Measurements from ENCODE around the gene F10. TPM values are rescaled to one million over a fixed set of nuclear protein-coding genes. Genes with fewer than 3 reads are reported as not detected.

The F10 gene
- total RNA-seq, 1 donor from 2014 or later = 3.5 TPM

DNA sequence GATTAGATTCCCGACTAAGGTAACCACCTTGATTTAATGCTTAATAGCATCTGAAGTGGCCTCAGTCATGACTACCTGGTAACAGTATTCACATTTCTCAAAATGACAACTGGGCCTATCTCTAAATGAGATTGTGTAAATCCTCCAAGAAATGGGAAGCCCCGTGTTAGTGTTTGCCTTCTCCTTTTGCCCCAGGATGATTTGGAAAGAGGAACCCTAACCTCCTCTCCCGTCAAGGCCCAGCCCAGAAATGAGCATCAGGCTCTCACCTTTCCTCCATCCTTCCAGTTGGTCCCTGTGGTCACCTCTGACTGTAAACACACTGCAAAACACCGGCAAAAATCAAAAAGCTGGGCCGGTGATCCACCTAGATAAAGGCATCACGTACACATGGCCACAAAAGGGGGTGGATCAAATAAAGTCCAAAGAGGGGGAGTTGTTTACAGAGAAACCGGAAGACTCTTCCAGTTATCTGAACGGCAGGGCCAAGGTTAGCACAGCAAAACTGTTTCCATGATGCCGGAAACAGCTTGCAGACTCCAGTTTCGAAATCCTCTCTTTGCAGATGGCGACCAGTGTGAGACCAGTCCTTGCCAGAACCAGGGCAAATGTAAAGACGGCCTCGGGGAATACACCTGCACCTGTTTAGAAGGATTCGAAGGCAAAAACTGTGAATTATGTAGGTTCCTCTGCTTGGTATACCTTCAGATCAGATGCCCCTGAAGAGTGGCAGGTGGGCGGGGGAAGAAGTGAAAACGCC, 16.4 kb downstream of the F10 start:
- H3K4me3 ChIP-seq = no peak overlapping the region
- no peak overlapping the region for H3K27ac ChIP-seq (replicated peaks)
- no peaks in the 10 kb centered on the region for H3K36me3 ChIP-seq
- no peaks in the 10 kb centered on the region for H3K9me3 ChIP-seq (replicated peaks)
- H3K4me1 ChIP-seq = no peaks in the 10 kb centered on the region
- intact Hi-C loops (cut with micrococcal nuclease) = no loop called here
- TF ChIP-seq, protein P1, sequence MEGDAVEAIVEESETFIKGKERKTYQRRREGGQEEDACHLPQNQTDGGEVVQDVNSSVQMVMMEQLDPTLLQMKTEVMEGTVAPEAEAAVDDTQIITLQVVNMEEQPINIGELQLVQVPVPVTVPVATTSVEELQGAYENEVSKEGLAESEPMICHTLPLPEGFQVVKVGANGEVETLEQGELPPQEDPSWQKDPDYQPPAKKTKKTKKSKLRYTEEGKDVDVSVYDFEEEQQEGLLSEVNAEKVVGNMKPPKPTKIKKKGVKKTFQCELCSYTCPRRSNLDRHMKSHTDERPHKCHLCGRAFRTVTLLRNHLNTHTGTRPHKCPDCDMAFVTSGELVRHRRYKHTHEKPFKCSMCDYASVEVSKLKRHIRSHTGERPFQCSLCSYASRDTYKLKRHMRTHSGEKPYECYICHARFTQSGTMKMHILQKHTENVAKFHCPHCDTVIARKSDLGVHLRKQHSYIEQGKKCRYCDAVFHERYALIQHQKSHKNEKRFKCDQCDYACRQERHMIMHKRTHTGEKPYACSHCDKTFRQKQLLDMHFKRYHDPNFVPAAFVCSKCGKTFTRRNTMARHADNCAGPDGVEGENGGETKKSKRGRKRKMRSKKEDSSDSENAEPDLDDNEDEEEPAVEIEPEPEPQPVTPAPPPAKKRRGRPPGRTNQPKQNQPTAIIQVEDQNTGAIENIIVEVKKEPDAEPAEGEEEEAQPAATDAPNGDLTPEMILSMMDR (IDR thresholded peaks at IDR 0.05; ENCODE audit: borderline replicate concordance) = no peak
- no peak for DNase-seq
- H3K27me3 ChIP-seq (ENCODE audit: low read depth) = no peaks in the 10 kb centered on the region

DNA sequence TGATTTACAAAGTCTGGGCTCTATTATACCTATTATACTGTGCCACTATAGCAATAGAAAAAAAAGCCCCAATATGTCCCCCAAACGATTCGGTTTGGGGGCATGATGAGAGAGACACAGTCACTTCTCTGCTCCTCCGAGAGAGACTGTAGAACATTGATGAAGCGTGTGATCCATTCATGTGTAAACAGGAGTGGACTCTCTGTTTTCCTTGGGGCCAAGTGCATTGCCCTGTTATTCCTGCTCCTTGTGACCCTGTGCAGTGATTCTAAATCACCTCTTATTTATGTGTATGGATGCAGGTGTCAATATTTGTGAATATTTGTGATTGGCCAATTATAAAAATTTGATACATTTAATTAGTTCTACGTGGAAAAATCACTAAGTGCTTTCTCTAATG, 17.0 kb downstream of the F10 start:
- Histone ChIP-seq H3K9me3 (replicated peaks) (no peaks in the 10 kb centered on the region), H3K27me3 (ENCODE audit: low read depth) (no peaks in the 10 kb centered on the region), H3K36me3 (no peaks in the 10 kb centered on the region), H3K4me1 (no peaks in the 10 kb centered on the region), H3K27ac (replicated peaks) (no peak overlapping the region), H3K4me3 (no peak overlapping the region)
- TF ChIP-seq, protein P1 (IDR thresholded peaks at IDR 0.05; ENCODE audit: borderline replicate concordance) = no peak
- DNase-seq = no peak
- intact Hi-C loops (cut with micrococcal nuclease) = no loop called here

DNA sequence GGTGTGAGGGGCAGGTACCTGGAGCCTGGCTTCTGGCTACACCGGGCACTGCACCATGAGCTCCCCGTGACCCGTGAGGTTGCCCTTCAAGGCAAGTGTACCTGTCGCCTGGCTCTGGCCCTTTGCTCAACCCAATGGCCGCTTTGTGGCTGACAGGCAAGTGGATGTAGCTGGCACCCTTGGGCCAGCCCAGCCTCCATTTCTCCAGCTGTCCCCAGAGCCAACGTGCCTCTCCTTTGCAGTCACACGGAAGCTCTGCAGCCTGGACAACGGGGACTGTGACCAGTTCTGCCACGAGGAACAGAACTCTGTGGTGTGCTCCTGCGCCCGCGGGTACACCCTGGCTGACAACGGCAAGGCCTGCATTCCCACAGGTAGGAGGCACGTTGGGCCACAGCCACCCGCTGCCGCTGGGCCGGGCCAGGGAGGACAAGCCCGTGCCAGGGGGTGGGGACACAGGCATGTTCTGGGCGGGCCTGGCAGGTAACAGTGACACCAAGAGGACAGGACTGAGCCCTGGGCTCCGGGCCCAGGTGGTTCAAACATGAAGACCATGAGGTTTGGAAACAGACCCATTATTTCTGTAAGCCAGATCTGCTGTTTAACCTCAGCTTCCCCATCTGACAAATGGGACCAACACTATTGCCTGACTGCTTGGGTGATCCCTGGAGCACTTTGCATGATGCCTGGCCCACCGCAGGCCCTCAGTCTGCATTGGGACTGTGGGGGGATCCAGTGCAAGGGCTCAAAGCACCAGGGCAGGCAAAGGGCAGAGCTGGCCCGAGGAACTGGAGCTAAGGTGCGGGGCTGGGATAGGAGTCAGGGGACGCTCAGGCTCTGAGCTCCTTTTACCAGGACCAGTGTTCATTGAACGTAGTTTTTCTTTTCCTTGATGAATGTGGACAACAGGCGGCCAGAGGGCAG, 18.3 kb downstream of the F10 start:
- no peak overlapping the region for H3K4me3 ChIP-seq
- TF ChIP-seq, protein P1 (IDR thresholded peaks at IDR 0.05; ENCODE audit: borderline replicate concordance) = no peak
- no peaks in the 10 kb centered on the region for H3K36me3 ChIP-seq
- DNase-seq = no peak
- no peaks in the 10 kb centered on the region for H3K27me3 ChIP-seq (ENCODE audit: low read depth)
- no peaks in the 10 kb centered on the region for H3K9me3 ChIP-seq (replicated peaks)
- no peaks in the 10 kb centered on the region for H3K4me1 ChIP-seq
- intact Hi-C loops (cut with micrococcal nuclease) = no loop called here
- no peak overlapping the region for H3K27ac ChIP-seq (replicated peaks)

DNA sequence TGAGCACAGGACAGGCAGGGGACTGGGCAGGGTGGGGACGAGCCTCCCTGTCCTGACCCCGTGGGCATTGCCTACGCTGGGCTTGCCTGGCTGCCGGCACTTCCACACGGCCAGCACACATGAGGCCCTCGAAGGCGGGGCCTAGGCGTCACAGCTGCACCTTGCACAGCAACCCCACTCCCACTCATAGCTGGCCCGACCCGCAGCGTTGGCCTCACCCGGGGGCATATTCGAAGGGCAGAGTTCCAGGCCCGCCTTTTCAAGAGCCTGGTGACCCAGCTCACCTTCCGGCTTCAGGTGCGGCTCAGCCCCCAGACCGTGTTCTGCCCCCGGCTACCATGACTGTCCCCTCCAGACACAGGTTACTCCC, 19.0 kb downstream of the F10 start:
- H3K4me1 ChIP-seq = no peaks in the 10 kb centered on the region
- H3K36me3 ChIP-seq = no peaks in the 10 kb centered on the region
- H3K9me3 ChIP-seq (replicated peaks) = no peaks in the 10 kb centered on the region
- no peak overlapping the region for H3K4me3 ChIP-seq
- no peaks in the 10 kb centered on the region for H3K27me3 ChIP-seq (ENCODE audit: low read depth)
- intact Hi-C loops (cut with micrococcal nuclease) = no loop called here
- no peak for DNase-seq
- TF ChIP-seq, protein P1 (IDR thresholded peaks at IDR 0.05; ENCODE audit: borderline replicate concordance) = no peak
- H3K27ac ChIP-seq (replicated peaks) = no peak overlapping the region

DNA sequence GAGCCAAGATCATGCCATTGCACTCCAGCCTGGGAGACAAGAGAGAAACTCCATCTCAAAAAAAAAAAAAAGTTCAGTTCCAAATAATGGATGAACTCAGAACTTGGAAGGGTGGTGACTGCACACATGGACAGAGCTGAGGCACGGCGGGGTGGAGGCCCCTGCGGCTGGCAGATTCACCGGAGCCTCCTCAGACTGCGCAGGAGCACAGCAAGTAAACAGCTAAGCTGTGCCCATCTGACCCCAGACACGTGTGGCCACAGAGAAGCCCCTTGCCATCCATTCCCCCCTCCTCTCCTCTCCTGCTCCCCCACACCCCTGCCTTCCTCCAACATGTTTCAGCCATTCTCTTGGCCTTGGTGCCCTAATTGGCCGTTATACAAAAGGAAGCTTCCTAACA, 20.3 kb downstream of the F10 start:
- TF ChIP-seq, protein P1 (IDR thresholded peaks at IDR 0.05; ENCODE audit: borderline replicate concordance) = no peak
- no peak overlapping the region for H3K27ac ChIP-seq (replicated peaks)
- no peaks in the 10 kb centered on the region for H3K9me3 ChIP-seq (replicated peaks)
- H3K27me3 ChIP-seq (ENCODE audit: low read depth) = no peaks in the 10 kb centered on the region
- H3K4me3 ChIP-seq = no peak overlapping the region
- intact Hi-C loops (cut with micrococcal nuclease) = no loop called here
- no peak for DNase-seq
- H3K36me3 ChIP-seq = no peaks in the 10 kb centered on the region
- no peaks in the 10 kb centered on the region for H3K4me1 ChIP-seq
